ENCODE results near the gene PRKCA.

- no peak for TF ChIP-seq YY1 (IDR thresholded peaks at IDR 0.05; ENCODE audit: insufficient read depth, insufficient read length)
- TF ChIP-seq SUZ12 (IDR thresholded peaks at IDR 0.05; ENCODE audit: extremely low read depth, insufficient read depth, insufficient read length): no peak
- TF ChIP-seq ZNF274 (IDR thresholded peaks at IDR 0.05; ENCODE audit: low read depth, low read length): no peak
These were observed 70.7 kb downstream of the PRKCA start for GRCh38 chr17:66373079-66373478.

All from NT2/D1 (cell line).